T1000 (cell line): Measurements from ENCODE around the gene KRTAP5-6.
A peak's percentile ranks its signal among the peaks of the same experiment; 100 is the strongest.

ENCODE experiments used
- DNase-seq: peaks from one replicate; lab custom pipeline; 2025; ENCODE audit warnings: mixed read lengths; lab: John Stamatoyannopoulos, UW

Gene KRTAP5-6, protein sequence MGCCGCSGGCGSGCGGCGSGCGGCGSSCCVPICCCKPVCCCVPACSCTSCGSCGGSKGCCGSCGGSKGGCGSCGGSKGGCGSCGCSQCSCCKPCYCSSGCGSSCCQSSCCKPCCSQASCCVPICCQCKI

DNA sequence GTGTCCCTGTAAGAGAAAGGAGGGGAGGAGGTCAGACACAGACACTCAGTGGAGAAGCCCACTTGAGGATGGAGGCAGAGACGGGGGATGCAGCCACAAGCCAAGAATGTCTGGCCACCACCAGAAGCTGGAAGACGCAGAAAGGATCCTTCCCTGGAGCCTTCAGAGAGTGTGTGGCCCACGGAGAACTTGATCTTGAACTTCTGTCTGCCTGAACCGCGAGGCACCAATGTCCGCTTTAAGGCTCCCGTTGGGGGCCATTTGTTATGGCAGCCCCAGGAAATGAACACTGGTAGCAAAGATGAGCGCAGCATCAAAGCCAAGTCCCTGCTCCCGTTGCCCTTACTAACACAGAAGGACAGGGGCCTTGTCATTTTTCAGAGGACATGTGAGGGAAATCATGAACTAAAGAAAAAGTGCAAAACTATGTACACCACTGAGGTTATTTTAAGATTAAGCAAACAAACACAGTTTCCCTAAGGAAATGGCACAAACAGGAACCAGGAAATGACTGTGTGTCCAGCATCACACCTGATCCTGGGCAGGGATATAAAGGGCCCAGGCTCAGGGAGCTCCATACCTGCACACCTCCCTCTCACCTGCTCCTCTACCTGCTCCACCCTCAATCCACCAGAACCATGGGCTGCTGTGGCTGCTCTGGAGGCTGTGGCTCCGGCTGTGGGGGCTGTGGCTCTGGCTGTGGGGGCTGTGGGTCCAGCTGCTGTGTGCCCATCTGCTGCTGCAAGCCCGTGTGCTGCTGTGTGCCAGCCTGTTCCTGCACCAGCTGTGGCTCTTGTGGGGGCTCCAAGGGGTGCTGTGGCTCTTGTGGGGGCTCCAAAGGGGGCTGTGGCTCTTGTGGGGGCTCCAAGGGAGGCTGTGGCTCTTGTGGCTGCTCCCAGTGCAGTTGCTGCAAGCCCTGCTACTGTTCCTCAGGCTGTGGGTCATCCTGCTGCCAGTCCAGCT, at the start of gene KRTAP5-6:
Gene KRTAP5-6 (plus strand): TSS at position 588 of the 963 bp plus-strand sequence. CDS start 51 bp downstream, at position 639.
- DNase-seq: no peak

DNA sequence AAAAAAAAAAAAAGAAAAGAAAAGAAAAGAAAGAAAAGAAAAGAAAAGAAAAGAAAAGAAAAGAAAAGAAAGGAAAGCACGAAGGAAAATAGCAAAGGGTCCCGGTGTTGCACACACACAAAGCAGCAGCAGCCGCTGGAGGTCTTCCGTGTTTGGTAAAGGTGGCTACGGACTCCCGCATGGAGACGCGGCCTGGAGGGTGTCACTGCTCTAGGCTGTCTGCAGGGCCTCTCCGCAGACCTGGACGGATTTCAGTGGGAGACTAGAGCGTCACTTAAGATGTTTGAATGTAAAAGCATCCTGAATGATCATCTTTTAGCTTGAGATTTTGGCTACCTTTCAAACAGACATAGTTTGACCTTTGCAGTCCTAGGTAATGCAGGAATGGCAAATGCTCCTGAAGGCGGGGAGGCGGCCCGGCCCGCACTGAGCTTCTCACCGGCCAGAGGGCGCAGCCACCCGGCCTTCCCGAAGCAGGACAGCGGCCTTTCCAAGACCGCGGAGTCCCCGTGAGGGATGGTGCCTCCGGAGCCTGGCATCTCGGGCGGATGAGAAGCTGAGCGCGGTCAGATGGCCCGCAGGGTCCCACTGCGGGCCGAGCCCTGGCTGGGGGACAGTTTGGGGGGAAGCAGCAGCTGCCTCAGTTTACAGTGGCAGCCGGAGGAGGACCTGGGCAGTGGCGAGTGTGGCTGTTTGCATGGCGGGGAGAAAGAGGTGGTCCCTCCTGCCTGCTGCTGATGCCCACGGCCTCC, 48.9 kb upstream of the KRTAP5-6 start:
- no peak for DNase-seq

DNA sequence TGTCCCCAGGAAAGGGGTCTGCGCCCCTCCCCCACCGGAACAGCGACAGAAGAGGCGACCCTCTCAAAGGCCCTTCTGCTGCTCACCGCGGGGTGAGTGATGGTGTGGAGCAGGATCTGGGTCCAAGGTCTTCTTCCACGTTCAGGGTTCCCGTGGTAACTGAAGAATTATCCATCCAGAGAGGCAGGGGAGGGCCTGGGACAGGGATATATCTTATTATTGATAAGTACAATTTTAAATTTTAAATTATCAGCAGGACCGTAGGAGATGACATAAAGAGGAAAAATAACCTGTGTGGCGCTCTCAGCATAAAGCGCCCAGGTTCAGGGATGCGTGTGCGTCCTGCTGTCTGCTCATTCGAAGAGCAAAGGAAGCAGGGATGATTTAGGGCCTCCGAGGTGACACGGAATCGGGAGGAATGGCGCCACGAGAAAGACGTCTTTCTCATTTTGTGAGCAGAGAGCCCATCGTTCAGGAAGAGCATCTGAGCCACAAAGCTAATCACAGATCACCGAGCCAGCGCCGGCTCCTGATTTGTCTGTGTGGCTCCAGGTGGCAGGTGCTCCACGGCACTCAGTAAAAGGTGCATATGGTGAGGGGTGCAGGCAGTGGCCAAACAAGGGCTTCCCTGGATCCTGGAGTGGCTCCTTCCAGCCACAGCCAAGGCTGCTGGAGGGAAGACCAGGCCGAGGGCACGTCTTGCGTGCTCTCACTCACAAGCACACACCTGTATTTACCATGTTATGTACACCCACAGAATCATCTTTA, 48.2 kb upstream of the KRTAP5-6 start:
- no peak for DNase-seq

DNA sequence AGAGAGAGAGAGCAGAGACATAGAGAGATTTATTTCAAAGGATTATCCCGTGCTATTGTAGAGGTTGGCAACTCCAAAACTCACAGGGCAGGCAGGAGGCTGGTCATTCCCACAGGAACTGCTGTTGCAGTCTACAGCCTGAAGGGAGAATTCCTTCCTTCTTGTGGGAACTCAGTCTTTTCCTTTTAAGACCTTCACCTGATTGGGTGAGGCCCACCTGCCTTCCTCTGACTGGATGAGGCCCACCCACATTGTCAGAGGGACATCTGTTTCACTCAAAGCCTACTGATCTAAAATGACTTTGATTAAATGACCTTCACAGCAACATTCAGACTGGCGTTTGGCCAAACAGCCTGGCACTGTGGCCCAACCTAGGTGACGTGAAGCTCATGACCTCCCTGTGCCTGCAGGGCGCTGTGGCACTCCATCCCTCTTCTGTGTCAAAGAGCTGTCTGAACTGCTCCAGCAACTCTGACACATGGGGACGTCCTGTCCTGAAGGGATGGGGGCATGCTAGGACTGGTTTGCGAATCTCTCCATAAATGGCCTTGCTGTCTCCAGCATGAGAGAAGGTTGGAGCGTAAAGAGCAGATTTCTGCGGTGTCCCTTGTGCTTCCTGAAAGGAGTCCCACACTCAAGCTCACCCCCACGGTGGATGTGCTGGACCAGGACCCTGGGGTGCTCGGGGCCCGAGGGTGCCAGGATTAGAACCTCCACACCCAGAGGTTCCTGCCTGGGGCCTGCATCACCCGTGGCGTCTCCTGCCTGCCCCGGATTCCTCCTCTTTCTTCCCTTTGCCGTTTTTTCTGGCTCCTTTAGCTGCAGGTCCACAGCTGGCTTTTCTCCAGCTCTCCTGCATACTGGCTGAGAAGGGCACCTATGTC, 46.7 kb upstream of the KRTAP5-6 start:
- no peak for DNase-seq

DNA sequence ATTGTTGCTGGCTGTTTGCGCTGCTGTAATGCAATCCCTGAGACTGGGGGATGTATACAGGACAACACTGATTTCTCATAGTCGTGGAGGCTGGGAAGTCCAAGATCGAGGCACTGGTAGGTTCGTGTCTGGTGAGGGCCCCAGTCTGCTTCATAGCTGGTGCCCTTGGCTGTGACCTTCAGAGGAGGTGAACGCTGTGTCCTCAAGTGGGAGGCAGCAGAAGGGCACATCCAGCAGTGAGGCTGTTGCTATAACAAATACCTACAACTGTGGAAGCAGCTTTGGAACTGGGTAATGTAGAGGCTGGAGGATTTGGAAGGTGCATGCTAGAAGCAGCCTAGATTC, 46.1 kb upstream of the KRTAP5-6 start:
- DNase-seq: no peak

DNA sequence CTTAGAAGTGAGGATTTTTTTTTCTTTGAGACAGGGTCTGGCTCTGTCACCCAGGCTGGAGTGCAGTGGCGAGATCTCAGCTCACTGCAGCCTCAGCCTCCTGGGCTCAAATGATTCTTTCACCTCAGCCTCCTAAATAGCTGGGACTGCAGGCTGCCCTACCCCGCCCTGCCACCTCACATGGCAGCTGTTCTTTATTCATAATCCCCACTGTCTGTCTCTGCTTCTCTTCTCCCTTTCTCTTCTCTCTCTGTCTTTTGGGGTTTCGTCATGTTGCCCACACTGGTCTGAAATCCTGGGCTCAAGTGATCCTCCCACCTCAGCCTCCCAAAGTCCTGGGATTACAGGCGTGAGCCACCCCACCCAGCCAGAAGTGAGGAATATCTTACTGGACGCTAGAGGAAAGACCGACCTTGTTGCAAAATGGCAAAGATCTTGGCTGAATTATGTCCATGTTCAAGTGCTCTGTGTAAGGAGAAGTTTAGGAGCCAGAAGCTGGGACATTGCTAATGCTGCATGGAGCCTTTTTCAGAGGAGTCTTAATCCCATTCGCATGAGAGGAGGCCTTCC, 45.5 kb upstream of the KRTAP5-6 start:
- DNase-seq: no peak

DNA sequence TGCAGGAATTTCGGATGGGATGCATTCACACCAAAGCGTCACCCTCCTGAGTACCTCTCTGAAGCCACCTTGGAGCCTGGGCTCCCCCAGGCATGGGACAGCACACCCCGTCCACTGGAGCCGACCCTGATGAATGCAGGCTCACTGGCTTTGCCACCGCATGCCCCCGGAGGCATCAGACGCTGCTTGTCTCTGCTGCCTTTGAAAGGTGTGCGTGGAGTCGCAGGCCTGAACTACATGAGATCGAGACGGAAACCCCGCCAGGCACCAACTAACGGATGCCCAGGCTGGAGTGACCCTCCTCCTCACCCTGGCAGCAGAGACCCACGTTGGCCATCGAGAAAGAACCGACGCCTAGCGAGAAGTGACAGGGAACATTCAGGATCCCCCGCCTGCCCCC, 45.0 kb upstream of the KRTAP5-6 start:
- no peak for DNase-seq

DNA sequence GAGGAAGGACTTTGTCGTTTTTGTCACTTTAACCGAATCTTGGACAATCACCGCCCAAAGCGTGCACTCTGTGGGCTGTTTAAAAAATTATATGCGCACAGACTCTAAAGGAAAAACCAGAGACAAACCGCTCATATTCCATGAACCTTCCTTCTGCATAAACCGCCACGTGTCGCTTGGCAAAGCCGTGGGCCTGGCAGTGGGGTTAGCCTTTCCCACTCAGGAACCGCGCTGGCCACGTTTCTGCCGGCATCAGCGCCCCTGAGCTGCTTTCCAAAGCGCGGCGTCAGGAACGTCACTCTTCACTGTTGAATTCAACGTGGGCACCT, 44.6 kb upstream of the KRTAP5-6 start:
- DNase-seq: no peak

DNA sequence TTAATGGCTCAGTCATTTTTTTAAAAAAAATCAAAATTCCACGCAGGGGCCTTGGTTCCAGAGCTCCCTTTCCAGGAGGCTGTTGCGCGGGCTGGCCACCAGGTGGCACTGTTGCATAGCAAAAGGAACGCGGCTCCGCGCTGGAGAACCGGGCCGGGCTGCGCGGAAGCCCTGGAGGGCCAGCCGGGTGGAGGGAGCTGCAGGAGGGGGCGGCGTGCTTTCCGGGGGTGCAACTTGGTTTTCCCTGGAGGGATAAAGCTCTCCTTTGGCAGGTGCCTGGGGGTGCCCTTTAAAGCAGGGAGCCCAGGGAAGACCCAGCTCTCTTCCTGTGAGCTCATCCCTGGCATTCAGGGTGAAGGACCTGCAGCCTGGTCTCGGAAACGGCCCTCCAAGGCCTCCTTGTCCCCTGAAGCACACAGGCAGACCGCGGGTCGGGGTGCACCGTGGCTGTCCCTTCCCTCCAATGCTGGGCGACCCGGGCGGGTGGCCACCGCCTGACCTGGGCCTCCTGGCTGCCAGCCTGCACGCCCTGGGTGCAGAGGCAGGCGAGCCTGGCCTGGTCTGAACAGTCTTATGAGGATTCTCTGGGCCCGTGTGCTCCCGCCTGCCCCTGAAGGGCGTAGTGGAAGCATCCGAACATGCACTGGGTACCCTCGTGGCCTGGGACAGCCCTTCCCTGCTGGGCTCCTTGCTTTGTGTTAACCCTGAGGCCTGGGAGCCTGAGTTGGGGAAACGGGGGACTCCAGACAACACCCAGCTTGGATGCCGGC, 44.0 kb upstream of the KRTAP5-6 start:
- DNase-seq: peak; percentile 43

DNA sequence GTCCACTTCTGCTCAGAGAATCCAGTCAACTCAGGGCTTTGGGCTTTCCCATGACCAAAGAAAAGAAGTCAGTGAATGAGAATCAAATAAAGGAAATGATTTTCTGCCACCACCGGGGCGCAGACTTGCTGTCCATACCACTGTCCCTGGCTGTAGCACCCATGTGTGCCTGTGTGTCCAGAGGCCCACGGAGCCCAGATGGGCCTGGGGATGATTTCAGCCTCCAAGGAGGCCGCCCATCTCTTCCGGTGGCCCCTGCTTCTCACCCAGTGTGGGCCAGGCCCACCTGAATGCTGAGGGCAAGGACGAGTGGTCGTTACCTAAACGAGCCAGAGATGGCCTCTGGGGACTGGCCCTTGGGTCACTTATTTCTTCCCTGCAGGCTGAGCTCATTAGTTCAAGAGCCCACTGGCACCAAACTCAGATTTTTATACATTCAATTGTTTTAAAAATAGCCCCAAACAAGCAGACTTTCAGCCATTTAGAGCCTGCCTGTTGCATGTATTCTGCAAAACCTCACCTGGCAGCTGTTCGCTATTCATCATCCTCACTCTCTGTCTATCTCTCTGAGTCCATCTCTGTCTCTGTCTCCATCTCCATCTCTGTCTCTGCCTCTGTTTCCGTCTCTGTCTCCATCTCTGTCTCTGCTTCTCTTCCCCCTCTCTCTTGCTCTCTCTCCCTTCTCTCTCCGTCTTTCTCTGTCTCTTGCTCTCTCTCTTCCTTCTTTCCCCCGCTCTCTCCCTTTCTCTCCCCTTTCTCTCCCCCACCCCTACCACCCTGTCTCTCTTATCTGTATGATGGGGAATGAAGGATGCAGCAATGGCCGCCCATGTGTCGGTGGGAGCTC, 43.2 kb upstream of the KRTAP5-6 start:
- DNase-seq: no peak

DNA sequence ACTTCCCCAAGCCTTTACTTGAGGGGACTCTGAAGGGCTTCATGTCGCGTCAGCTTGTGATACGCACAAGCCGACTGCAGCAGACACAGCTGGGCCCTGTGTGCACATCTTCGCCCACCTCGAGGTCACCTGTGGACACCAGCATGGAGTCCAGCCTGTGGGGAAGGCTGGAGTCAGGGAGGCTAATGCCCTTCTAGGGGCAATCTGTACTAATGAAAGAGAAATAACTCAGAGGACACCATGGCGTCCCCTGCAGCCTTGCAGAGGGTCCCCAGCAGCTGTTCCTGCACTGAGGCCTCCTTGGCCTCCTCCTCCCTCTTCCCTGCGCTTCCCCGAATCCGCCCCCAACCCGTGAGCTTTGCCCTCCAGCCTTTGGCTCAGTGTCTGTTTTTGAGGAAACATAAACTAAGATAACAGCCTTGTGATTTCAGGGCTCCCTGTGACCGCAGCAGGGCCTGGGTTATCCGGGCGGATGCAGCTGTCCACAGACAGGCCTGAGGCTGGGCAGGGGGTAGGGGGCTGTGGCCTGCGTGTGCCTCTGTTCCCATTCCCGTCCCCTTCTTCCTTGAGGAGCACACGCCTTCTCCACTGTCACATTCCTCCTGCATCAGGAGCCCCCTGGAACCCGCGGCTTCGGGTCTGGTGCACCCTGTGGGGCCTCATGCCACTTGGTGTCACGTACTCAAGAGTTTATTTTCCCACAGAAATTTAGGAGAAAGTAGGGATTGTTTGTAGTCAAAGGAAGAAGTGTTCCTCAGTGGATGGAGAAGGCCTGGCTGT, 42.4 kb upstream of the KRTAP5-6 start:
- no peak for DNase-seq

DNA sequence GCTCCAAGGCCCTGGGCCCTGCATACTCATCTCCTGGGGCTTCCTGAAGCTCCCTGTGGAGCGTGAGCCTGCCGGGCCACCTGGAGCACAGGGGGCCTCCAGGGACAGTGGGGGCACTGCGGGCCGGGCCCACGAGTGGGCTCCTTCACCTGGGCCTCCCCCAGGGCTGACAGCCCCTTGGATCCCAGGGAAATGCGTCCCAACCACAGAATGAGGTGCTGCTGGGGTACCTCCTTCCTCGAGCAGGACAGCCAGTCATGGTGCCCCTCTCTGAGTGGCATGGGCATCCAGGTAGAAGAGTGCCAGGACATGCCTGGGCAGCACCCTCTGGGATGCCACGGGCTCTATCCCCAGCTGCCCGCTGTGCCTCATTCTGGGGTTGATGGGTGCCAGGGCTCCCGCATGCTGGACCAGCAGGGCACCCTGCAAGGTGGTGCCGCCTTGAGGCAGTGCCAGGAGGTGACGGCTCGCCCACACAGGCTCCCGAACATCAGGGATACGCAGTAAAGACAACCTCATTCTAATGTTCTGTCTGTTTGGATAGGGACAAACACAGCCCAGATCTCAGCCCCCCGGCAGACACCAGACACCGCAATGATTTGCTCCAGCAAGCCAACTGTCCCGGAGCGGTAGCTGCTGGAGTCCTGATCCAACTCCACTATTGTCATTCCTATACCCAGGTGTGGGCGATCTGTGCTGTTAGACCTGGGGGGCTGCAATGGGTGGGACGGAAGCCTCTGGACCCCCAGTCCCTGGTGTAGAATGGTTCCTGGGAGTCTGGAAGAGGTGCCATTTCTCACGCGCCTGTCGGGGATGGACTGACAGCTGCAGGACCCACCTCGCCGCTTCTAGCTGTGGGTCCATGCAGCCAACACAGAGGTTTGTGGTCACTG, 41.6 kb upstream of the KRTAP5-6 start:
- DNase-seq: no peak

DNA sequence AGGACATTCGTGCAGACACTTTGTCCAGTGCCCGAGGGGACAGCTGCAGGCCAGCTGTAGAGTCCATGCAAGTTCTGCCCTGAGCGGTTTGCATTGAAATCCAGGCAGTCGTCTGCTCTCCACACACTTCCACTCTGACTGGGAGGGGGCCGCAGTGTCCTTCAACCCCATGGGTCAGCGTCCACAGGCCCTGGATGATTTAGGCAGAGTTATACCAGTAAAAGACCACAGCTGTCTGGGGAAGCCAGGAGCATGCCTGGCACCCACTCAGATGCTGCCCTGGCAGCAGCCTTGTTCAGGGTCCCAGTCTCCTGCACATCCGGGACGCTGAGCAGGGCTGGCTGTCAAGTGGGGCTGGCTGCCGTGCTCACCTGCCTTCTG, 40.9 kb upstream of the KRTAP5-6 start:
- no peak for DNase-seq

DNA sequence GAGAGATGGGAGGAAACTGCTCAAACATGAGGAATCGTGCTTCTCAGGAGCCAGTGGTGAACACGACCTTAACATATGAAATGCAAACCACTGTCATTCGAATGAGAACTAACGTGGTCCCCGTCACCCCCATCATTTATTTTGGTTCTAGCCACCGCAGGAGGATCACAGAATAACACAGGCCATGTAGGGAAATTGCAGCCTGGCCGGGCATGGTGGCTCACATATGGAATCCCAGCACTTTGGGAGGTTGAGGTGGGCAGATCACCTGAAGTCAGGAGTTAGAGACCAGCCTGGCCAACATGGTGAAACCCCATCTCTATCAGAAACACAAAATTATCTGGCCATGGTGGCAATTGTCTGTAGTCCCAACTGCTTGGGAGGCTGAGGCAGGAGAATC, 40.3 kb upstream of the KRTAP5-6 start:
- no peak for DNase-seq

DNA sequence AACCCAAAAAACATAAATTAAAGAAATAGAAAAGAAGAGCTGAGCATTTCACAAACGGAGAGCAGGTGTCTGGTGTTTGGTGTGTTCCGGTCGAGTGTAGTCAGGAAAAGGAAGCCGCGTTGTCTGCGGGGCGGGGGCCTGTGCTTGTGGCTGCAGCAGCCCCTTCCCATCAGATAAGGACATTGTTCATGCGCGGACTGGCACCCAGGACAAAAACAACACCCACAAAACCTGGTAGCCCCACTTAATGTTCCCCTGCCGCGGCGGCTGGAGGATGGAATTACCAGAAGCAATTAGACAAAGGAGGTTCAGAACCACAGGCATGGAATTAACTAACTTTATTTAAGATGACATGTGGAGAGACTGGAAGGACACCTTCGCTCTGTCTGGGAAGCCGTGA, 37.5 kb upstream of the KRTAP5-6 start:
- no peak for DNase-seq

DNA sequence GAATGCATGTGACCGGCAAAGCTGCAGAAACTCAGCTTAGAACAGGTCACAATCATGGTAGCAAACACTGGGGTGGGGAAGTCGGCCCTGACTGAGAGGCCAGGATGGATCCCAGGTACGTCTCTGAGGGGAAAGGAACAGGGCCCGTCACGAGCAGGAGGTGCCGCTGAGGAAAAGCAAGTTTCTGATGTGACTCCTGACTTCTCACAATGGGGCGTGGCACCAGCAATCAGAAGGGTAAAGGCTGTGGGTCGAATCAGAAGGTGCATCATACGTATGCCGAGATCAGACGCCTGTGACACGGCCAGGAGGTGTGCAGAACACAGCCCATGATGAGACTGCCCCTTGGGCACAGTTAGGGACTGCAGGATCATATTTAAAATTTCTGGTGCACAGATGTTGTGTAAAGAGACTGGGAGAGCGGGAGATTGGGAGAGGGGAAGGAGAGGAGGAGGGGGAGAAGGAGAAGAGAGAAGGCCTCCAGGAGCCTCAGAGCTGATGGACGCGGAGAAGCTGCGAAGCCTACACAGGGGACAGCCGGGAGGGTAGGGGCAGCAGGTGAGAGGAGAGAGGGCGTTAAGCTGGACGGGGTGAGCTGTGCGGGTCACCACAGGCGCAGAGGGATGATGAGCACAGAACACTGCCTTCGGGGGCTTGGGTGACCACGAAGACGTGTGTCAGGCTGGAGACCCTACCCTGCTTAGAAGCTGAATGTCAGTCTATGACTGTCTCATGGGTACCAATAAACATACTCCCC, 36.7 kb upstream of the KRTAP5-6 start:
- no peak for DNase-seq
